ENCODE measurements around the gene MAST3. TPM values are rescaled to one million over a fixed set of nuclear protein-coding genes. Genes with fewer than 3 reads are reported as not detected.
A peak's percentile ranks its signal among the peaks of the same experiment; 100 is the strongest.

Gene MAST3
- total RNA-seq, 1 experiment from 2014 or later = 14.2 TPM

- peak; percentile 71 for TF ChIP-seq EGR1 (IDR thresholded peaks at IDR 0.05; ENCODE audit: low read depth)
- no peak for TF ChIP-seq SRF (IDR thresholded peaks at IDR 0.05; ENCODE audit: low read depth)
- no peak for TF ChIP-seq CBX3 (IDR thresholded peaks at IDR 0.05; ENCODE audit: low read depth)
- TF ChIP-seq YY1 (IDR thresholded peaks at IDR 0.05; ENCODE audit: extremely low read depth, insufficient replicate concordance, low read depth, low read length) = peak; percentile 37
- TF ChIP-seq EZH2 (IDR thresholded peaks at IDR 0.05) = no peak
- TF ChIP-seq ZNF274 (IDR thresholded peaks at IDR 0.05; ENCODE audit: low read depth, low read length) = no peak
- TF ChIP-seq RAD21 (IDR thresholded peaks at IDR 0.05; ENCODE audit: low read depth) = no peak
- Histone ChIP-seq H4K20me1 (ENCODE audit: insufficient read depth) (no peaks in the 10 kb centered on the region), H3K36me3 (ENCODE audit: control insufficient read depth in 1 of 2, insufficient read depth in 2 of 2, low read length in 2 of 2) (peaks cover 0 to 3% of the 10 kb centered on the region in 2 experiments; a peak in 1 of 4 replicates), H3K4me2 (ENCODE audit: low read length) (peak overlapping the region; percentile 91), H3K4me1 (ENCODE audit: control insufficient read depth in 1 of 2, insufficient read depth in 2 of 2, low read length in 2 of 2) (peaks cover 8 to 21% of the 10 kb centered on the region in 2 experiments), H2AFZ (ENCODE audit: low read depth, low read length, poor library complexity, severe bottlenecking) (no peak overlapping the region), H3K27ac (ENCODE audit: low read depth, low read length) (peak overlapping the region; percentile 57), H3K27me3 (ENCODE audit: insufficient read depth, low read length) (no peaks in the 10 kb centered on the region), H3K79me2 (ENCODE audit: insufficient read depth, low read length) (peaks cover 11% of the 10 kb centered on the region; the same call in 1 of the 2 replicates), H3K9me2 (ENCODE audit: insufficient read depth) (no peaks in the 10 kb centered on the region), H3K4me3 (replicated peaks in 1 of 2; ENCODE audit: low read depth in 1 of 2, low read length in 2 of 2) (peak overlapping the region; percentile 65 to 84), H3K9ac (ENCODE audit: low read length) (peak overlapping the region; percentile 83), H3K9me3 (ENCODE audit: control insufficient read depth in 1 of 2, insufficient read depth in 1 of 2, low read depth in 1 of 2, low read length in 2 of 2) (no peaks in the 10 kb centered on the region)
- RAD21 ChIA-PET (ENCODE audit: low non-redundant PET in 1 of 2, low total read pairs in 2 of 2, uncharacterized antibody in 2 of 2, unreplicated experiment in 2 of 2) = interaction anchor here in 1 of 2 experiments (1.0 kb wide), 1 partner anchor 297 kb away, joined by 3 read pairs; no protein-coding TSS in a partner anchor
- no TSS peak for BruUV-seq (replicated peaks)
- CTCF ChIA-PET = no interaction called here
- ATAC-seq = peak; percentile 87
- POLR2A ChIA-PET = interaction anchor here (1.7 kb wide), 1 partner anchor 164 kb away, joined by 5 read pairs; the partner anchor contains the start of gene JUND
- intact Hi-C loops (cut with micrococcal nuclease) = loop anchor here (1.0 kb wide), 1 partner anchor 34 kb away; no protein-coding TSS in a partner anchor
- DNase-seq (ENCODE audit: low read depth, low spot score) = peak; percentile 39
Measured at GRCh38 chr19:18117692-18118378, 20.3 kb downstream of the MAST3 start.

DNA sequence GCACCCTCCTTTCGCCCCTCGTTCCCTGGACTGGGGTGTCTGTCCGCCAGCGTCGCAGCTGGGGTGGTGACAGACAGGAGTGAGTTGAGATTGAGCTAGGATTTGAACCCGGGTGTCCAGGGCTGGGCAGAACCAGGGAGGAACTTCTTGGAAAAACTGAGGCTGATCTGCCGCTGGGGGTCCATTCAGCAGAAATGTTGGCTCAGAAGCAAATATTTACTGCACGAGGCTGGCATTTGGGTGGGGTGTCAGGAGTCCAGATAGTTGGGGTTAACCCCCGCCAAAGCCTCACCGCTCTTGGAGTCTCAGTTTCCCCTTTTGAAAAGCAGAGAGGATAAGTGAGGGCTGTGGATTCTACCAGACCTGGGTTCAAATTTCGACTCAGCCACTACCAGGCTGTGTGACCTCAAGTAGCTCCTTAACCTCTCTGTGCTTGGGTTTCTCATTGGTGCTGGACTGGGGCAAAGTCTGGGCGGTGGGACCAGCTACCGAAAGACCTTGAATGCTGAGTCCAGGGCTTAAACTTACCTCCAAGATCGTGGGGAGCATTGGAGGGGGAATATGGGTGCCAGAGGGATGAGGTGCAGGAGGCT is 20.9 kb downstream of the MAST3 start:
- Histone ChIP-seq H2AFZ (ENCODE audit: low read depth, low read length, poor library complexity, severe bottlenecking) (no peak overlapping the region), H3K9me3 (ENCODE audit: control insufficient read depth in 1 of 2, insufficient read depth in 1 of 2, low read depth in 1 of 2, low read length in 2 of 2) (no peaks in the 10 kb centered on the region), H3K27ac (ENCODE audit: low read depth, low read length) (peak overlapping the region; percentile 57), H3K36me3 (ENCODE audit: control insufficient read depth in 1 of 2, insufficient read depth in 2 of 2, low read length in 2 of 2) (peaks cover 0 to 3% of the 10 kb centered on the region in 2 experiments; a peak in 1 of 4 replicates), H3K4me3 (replicated peaks in 1 of 2; ENCODE audit: low read depth in 1 of 2, low read length in 2 of 2) (peak overlapping the region; percentile 65 to 84), H4K20me1 (ENCODE audit: insufficient read depth) (no peaks in the 10 kb centered on the region), H3K9me2 (ENCODE audit: insufficient read depth) (no peaks in the 10 kb centered on the region), H3K4me2 (ENCODE audit: low read length) (peak overlapping the region; percentile 91), H3K4me1 (ENCODE audit: control insufficient read depth in 1 of 2, insufficient read depth in 2 of 2, low read length in 2 of 2) (peaks cover 7 to 20% of the 10 kb centered on the region in 2 experiments), H3K27me3 (ENCODE audit: insufficient read depth, low read length) (no peaks in the 10 kb centered on the region), H3K79me2 (ENCODE audit: insufficient read depth, low read length) (peaks cover 11% of the 10 kb centered on the region; the same call in 1 of the 2 replicates), H3K9ac (ENCODE audit: low read length) (peak overlapping the region; percentile 83)
- RAD21 ChIA-PET (ENCODE audit: low non-redundant PET in 1 of 2, low total read pairs in 2 of 2, uncharacterized antibody in 2 of 2, unreplicated experiment in 2 of 2) = no interaction called here
- DNase-seq (ENCODE audit: low read depth, low spot score) = no peak
- BruUV-seq (replicated peaks) = TSS peak; percentile 36
- POLR2A ChIA-PET = interaction anchor here (1.7 kb wide), 1 partner anchor 163 kb away, joined by 5 read pairs; the partner anchor contains the start of gene JUND
- TF ChIP-seq YY1 (IDR thresholded peaks at IDR 0.05; ENCODE audit: extremely low read depth, insufficient replicate concordance, low read depth, low read length) = no peak
- TF ChIP-seq TCF7L2 (IDR thresholded peaks at IDR 0.05; ENCODE audit: borderline replicate concordance, extremely low read depth, insufficient read depth, insufficient read length) = no peak
- TF ChIP-seq CEBPB (IDR thresholded peaks at IDR 0.05; ENCODE audit: low read depth) = no peak
- ATAC-seq = no peak
- intact Hi-C loops (cut with micrococcal nuclease) = no loop called here
- CTCF ChIA-PET = no interaction called here

All from HCT116 (cell line).